GM18519 (cell line): Measurements from ENCODE around the gene SLC50A1.
A peak's percentile ranks its signal among the peaks of the same experiment; 100 is the strongest.
"Not testable (repeated sequence)": the region's sequence is repeated elsewhere in the genome, so short reads cannot be mapped to it uniquely, and the experiment has no call there.

Experiments
- ATAC-seq: cut with Tn5 transposase; IDR thresholded peaks from one replicate; pipeline ENCODE4 v1.9.1; 2021; ENCODE audit warnings: mild to moderate bottlenecking, moderate library complexity; ENCODE audit not compliant: unreplicated experiment, low FRiP score

SLC50A1 gene

GRCh38 chr1:155134322-155134721 is 1.3 kb upstream of the SLC50A1 start:
- no peak for ATAC-seq

GRCh38 chr1:155134880-155135414 is 705 bp upstream of the SLC50A1 start:
- ATAC-seq = no peak

- no peak for ATAC-seq
These were observed 1.1 kb downstream of the SLC50A1 start for GRCh38 chr1:155136748-155137147.

- ATAC-seq = no peak
These were observed 1.7 kb downstream of the SLC50A1 start for GRCh38 chr1:155137154-155137949.

GRCh38 chr1:155139895-155140629 is 4.4 kb downstream of the SLC50A1 start, which contains the start of gene DPM3:
DPM3 (minus strand) TSS chr1:155140531; CDS start chr1:155140240, 291 bp downstream.
- ATAC-seq = peak; percentile 48

- ATAC-seq = no peak
These were observed 4.9 kb downstream of the SLC50A1 start for GRCh38 chr1:155140630-155140953.

GRCh38 chr1:155141749-155142148 is 6.1 kb downstream of the SLC50A1 start:
- ATAC-seq = no peak

- no peak for ATAC-seq
These were observed 9.8 kb downstream of the SLC50A1 start for GRCh38 chr1:155145491-155145890.

GRCh38 chr1:155155996-155156643 is 20.5 kb downstream of the SLC50A1 start:
- ATAC-seq = not testable (repeated sequence)

GRCh38 chr1:155158991-155159390 is 23.3 kb downstream of the SLC50A1 start:
- ATAC-seq = no peak

- ATAC-seq = no peak
These were observed 24.5 kb downstream of the SLC50A1 start for GRCh38 chr1:155160128-155160527.

- not testable (repeated sequence) for ATAC-seq
These were observed 27.0 kb downstream of the SLC50A1 start for GRCh38 chr1:155162631-155163030.

GRCh38 chr1:155163785-155164184 is 28.1 kb downstream of the SLC50A1 start:
- not testable (repeated sequence) for ATAC-seq

- not testable (repeated sequence) for ATAC-seq
These were observed 29.0 kb downstream of the SLC50A1 start for GRCh38 chr1:155164625-155165024.

- ATAC-seq = no peak
These were observed 30.4 kb downstream of the SLC50A1 start for GRCh38 chr1:155166051-155166470.

GRCh38 chr1:155166471-155167165 is 31.0 kb downstream of the SLC50A1 start:
- no peak for ATAC-seq

- no peak for ATAC-seq
These were observed 31.8 kb downstream of the SLC50A1 start for GRCh38 chr1:155167166-155168104.

GRCh38 chr1:155168105-155168445 is 32.4 kb downstream of the SLC50A1 start:
- ATAC-seq = not testable (repeated sequence)

GRCh38 chr1:155168456-155169210 is 33.0 kb downstream of the SLC50A1 start:
- ATAC-seq = no peak
